GM18951 (cell line): ENCODE measurements around the gene UPK3BL2.
"Not testable (repeated sequence)": the region's sequence is repeated elsewhere in the genome, so short reads cannot be mapped to it uniquely, and the experiment has no call there.

Experiments
- in situ Hi-C: fragments of 300-500 bp; cut with MboI; formaldehyde crosslinking; loops from one replicate; pipeline ENCODE4 v1.12.0; 2022; ENCODE audit warnings: low sequenced_read_pairs, mixed read lengths, inconsistent platforms; ENCODE audit not compliant: unreplicated experiment

The UPK3BL2 gene

GRCh38 chr7:102535062-102535615 lies 8.4 kb downstream of the UPK3BL2 start:
- in situ Hi-C loops: not testable (repeated sequence)

DNA sequence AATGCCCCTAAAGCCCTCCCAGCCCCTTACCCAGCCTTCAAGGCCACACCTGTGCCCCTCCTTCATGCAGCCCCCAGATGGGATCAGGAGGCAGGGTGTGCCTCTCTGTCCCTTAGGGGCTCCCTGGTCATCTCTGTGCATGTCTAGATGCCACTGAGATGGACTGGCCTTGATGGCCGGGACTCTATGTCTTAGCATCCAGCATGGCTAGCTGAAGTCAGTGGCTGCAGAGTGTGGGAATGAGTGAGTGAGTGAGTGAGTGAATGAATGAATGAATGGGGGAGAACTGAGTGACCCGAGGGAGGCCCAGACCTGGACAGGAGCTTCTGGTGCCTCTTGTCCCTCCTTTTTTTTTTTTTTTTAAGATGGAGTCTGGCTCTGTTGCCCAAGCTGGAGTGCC lies 11.4 kb downstream of the UPK3BL2 start:
- in situ Hi-C loops: not testable (repeated sequence)

DNA sequence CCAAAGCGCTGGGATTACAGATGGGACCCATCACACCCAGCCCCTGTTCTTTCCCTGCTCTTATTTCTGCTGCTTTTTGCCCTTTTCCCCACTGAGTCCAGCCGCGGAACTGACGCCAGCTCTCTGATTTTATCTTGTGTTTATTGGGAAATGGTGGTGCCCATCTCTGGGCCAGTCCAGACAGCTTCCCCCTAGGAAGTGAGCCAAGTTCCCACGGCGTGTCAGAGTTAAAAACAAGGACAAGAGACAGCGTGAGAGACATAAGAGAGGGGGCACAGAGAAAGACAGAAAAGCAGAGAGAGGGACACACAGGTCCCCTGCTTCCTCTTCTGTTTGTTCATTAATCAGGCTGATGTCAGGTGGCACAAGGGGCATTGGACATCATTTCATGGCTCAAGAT lies 11.9 kb downstream of the UPK3BL2 start:
- in situ Hi-C loops: not testable (repeated sequence)

DNA sequence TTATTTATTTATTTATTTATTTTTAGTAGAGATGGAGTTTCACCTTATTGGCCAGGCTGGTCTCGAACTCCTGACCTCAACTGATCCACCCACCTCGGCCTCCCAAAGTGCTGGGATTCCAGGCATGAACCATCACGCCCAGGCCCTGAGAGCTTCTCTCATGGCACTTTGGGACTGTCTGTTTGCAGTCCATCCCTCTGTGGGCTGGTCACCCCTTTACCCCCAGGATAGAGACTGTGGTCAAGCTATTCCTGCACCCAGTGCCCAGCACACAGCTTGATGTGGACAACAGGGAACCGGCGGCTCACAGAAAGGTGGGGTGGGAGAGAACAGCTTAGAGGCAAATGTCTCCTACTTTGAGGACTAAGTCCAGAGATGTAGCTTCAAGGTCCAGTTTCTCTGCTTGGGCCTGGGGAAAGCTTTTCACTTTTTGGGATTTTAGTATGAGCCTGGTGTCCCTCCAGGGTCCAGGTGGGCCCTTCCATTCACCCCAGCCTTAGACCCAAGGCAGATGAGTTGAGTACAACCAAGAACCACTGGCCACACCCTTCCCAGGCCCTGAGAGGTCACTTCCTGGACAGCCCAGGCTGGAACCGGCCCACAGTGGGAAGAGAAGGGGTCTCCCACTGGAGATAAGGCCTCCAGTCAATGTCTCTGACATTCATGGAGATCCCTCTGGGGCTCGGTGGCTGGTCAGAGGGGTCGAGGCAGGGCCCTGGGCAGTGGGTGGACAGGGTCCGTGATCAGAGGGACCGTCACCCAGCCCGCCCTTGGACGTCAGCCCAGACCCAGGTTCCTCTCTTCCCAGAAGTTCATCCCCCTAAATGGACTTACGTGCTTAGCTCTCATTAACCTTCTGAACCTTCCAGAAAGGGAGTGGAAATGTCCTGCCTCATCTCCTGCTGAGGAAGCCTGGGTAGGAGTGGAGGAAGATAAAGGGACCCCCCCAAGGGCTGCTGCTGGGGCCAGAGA lies 15.4 kb downstream of the UPK3BL2 start:
- in situ Hi-C loops: loop anchor here (10.0 kb wide), 1 partner anchor 87 kb away; the partner anchor contains the start of gene RASA4

GRCh38 chr7:102527182-102527581 lies 16.3 kb downstream of the UPK3BL2 start:
- in situ Hi-C loops: loop anchor here (10.0 kb wide), 1 partner anchor 88 kb away; the partner anchor contains the start of gene RASA4

DNA sequence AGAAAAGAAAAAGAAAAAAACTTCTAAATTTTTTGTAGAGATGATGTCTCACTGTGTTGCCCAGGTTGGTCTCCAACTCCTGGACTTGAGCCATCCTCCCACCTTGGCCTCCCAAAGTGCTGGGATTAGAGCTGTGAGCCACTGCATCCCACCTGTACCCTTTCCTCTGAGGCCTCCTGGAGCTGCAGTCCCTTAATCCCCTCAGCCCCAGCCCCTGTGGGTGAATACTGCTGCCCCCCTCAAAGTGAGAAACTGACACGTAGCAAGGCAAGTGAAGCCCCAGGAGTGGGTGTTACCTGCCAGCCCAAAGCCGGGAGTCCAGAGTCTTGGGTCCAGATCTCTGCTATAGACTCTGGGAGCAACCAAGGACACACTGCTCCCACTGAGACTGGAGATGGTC lies 18.7 kb downstream of the UPK3BL2 start:
- in situ Hi-C loops: loop anchor here (10.0 kb wide), 1 partner anchor 90 kb away; the partner anchor contains the start of gene RASA4

GRCh38 chr7:102520797-102521196 lies 22.7 kb downstream of the UPK3BL2 start:
- in situ Hi-C loops: loop anchor here (10.0 kb wide), 1 partner anchor 94 kb away; the partner anchor contains the start of gene RASA4

DNA sequence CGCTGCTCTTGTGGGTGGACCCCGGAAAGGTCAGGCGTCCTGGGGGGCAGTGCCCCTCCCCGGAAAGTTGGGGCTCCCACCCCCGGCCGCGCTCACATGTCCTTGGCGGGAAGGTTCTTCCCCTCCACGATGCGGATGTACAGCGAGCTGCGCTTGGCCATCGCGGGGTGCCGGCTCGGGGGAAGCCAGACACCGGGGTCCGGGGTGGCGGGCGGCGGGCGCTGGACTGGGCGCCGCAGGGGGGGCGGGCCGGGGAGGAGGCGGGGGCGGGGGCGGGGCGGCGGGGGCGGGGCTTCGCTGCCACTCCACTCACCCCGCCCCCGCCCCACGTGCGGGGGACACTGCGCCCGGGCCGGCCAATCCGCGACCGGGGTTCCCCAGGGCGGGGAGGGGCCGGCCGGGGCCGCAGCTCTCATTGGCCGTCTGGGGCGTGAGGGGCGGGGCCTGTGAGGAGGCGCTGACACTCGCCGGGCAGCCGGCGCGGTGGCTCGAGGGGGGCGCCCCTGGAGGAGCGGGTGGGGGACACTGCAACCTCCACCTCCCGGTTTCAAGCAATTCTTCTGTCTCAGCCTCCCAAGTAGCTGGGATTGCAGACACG lies 25.8 kb downstream of the UPK3BL2 start, which contains the start of gene RASA4B:
TSS of gene RASA4B (minus strand) at position 228 of the 598 bp plus-strand sequence. CDS start at position 161, 67 bp downstream.
- in situ Hi-C loops: not testable (repeated sequence)

DNA sequence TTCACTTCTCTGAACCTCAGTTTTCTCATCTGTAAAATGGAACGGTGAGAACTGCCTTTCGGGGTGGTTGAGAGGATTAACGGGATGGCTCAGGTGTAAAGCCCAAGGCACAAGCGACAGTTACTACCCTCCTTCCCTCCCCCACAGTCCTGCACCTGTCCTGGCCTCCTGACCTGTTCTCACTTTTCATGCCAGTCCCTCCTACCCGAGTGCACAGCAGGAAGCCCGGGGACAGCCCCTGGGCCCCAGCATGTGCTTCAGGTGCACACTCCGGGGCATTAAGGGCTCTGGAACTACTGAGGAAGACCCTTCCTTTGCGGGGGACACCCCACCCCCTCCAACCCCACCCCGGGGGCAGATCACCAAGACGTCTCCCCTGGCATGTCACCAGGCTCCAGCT lies 26.5 kb downstream of the UPK3BL2 start:
- in situ Hi-C loops: not testable (repeated sequence)

GRCh38 chr7:102515889-102516288 lies 27.6 kb downstream of the UPK3BL2 start:
- in situ Hi-C loops: not testable (repeated sequence)

DNA sequence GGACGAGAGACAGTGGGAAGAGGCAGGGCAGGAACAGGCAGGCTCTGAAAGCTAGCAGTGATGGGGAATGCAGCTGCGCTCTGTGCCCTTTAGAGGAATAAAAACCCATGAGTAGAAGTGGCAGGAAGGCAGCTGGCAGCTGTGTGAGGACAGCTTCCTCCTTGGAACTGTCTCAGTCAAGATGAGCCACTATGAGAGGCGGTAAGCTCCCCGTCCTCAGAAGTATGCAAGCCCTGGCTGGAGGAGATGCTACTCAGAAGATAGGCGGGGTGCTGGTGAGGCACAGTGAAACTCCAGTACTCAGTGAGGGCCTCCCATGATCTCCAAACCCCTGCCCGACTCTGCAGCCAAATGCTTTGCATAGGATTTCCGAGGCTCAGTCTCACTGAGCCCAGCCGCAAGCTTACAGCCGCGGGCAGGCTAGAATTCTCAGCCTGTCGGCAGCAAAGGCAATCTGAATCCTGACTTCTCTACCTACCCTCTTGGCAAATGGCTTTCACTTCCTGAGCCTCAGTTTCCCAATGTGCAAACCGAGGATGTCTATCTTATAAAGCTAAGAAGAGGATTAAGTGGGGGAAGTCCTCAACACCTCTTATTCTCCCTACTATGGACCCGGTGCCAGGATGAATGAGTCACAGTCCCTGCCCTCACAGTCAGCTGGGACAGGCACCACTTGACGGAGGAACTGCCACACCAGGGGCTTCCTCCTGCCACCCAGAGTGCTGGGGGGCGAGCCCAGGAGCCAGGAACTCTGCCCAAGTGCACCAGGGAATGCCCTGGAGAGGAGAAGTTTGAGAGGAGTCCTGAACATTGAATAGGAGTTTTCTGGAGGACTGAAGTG lies 28.4 kb downstream of the UPK3BL2 start:
- in situ Hi-C loops: not testable (repeated sequence)

GRCh38 chr7:102512642-102513221 lies 30.8 kb downstream of the UPK3BL2 start:
- in situ Hi-C loops: not testable (repeated sequence)

- in situ Hi-C loops: not testable (repeated sequence)
Measured at GRCh38 chr7:102511860-102512522, 31.5 kb downstream of the UPK3BL2 start.

DNA sequence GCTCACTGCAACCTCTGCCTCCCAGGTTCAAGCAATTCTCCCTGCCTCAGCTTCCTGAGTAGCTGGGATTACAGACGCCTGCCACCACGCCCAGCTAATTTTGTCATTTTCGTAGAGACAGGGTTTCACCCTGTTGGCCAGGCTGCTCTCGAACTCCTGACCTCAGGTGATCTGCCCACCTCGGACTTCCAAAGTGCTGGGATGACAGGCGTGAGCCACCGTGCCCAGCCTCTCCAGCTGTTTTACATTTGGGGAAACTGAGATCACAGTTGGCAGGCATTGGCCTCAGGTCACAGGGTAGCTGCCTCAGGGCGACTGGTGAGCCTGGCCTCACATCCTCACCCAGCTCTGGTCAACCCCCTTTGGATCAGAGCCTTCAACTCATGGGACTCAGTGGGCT lies 32.9 kb downstream of the UPK3BL2 start:
- in situ Hi-C loops: not testable (repeated sequence)

GRCh38 chr7:102507410-102508088 lies 35.9 kb downstream of the UPK3BL2 start:
- in situ Hi-C loops: not testable (repeated sequence)

- in situ Hi-C loops: not testable (repeated sequence)
Measured at GRCh38 chr7:102505298-102506185, 38.0 kb downstream of the UPK3BL2 start.

- in situ Hi-C loops: not testable (repeated sequence)
Measured at GRCh38 chr7:102503141-102503540, 40.4 kb downstream of the UPK3BL2 start.
